ENCODE results near the gene GALNT10.

Gene GALNT10

GRCh38 chr5:154179846-154180710, 10.5 kb upstream of the GALNT10 start:
- peak; percentile 8 for DNase-seq

GRCh38 chr5:154181161-154181560, 9.4 kb upstream of the GALNT10 start:
- DNase-seq = no peak

- no peak for DNase-seq
Measured at GRCh38 chr5:154189256-154189818, 1.2 kb upstream of the GALNT10 start.

- DNase-seq = no peak
Measured at GRCh38 chr5:154189819-154190594, 526 bp upstream of the GALNT10 start.

GRCh38 chr5:154191467-154192261, 1.1 kb downstream of the GALNT10 start:
- DNase-seq = no peak

GRCh38 chr5:154193283-154193682, 2.8 kb downstream of the GALNT10 start:
- DNase-seq = no peak

- no peak for DNase-seq
Measured at GRCh38 chr5:154193701-154194121, 3.2 kb downstream of the GALNT10 start.

GRCh38 chr5:154194345-154195329, 4.1 kb downstream of the GALNT10 start:
- DNase-seq = no peak

- DNase-seq = no peak
Measured at GRCh38 chr5:154196281-154196680, 5.7 kb downstream of the GALNT10 start.

- no peak for DNase-seq
Measured at GRCh38 chr5:154196955-154197652, 6.6 kb downstream of the GALNT10 start.

GRCh38 chr5:154197801-154198491, 7.4 kb downstream of the GALNT10 start:
- peak; percentile 90 for DNase-seq

- no peak for DNase-seq
Measured at GRCh38 chr5:154198611-154199230, 8.2 kb downstream of the GALNT10 start.

- DNase-seq = no peak
Measured at GRCh38 chr5:154199263-154199662, 8.7 kb downstream of the GALNT10 start.

GRCh38 chr5:154199671-154200220, 9.2 kb downstream of the GALNT10 start:
- DNase-seq = no peak

GRCh38 chr5:154200221-154200620, 9.7 kb downstream of the GALNT10 start:
- no peak for DNase-seq

- DNase-seq = no peak
Measured at GRCh38 chr5:154201108-154201769, 10.7 kb downstream of the GALNT10 start.

GRCh38 chr5:154202379-154203260, 12.1 kb downstream of the GALNT10 start:
- peak; percentile 7 for DNase-seq
